KBM-7 (cell line): Measurements from ENCODE around the gene KCNMB1.

Experiments used
- DNase-seq: peaks from one replicate; pipeline ENCODE4 v3.0.0-alpha.2; 2015
- in situ Hi-C: fragments of 300-500 bp; cut with MboI; formaldehyde crosslinking; loops from 2 replicates; pipeline ENCODE4 v1.14.3; 2020; ENCODE audit warnings: low sequenced_read_pairs, low pct_unique_long_range_greater_than_20kb, mixed read lengths

KCNMB1 gene

DNA sequence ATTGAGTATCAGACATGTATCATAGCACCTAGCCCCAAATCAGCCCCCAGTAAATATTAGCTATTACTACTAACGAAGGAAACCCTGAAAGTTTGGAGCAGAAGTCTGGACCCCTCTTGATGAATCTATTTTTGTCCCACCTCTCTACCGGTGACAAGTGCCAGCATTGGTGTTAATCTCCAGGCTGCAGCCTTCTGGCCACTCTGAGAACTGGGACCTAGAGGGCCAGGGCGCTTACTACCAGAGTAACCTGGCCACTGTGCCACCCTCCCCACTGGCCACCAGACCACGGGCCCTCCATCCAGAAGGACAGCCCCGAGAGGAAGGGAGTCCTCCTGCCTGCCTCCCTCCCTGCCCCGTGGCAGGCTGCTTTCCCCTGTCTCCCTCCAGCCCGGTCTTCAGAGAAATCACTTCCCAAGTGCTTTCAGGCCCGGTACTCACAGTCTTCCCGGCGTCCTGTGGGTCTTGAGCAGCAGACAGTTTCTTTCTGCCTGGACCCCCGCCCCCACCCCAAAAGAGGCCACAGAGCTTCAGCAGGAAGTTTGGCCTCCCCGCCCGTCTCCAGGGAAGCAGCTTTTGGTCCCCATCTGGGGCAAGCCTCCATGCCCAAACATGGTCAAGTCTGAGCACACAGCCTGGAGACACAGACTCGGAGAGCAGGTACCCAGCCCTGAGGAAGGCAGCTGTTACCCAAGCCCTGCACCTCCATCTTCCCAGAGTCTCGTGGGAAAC, at the start of gene KCNMB1:
TSS of gene KCNMB1 (minus strand) at position 550 of the 732 bp plus-strand sequence. CDS start 3,920 bp downstream, outside the sequence.
- in situ Hi-C loops = no loop called here
- DNase-seq = no peak

- in situ Hi-C loops = loop anchor here (10.0 kb wide), 1 partner anchor 186 kb away; no protein-coding TSS in a partner anchor
- no peak for DNase-seq
Observed at GRCh38 chr5:170438581-170438980, 49.4 kb upstream of the KCNMB1 start.

- DNase-seq = no peak
- in situ Hi-C loops = loop anchor here (10.0 kb wide), 1 partner anchor 187 kb away; no protein-coding TSS in a partner anchor
Observed at GRCh38 chr5:170437621-170438375, 48.6 kb upstream of the KCNMB1 start.

- DNase-seq = no peak
- in situ Hi-C loops = loop anchor here (10.0 kb wide), 1 partner anchor 188 kb away; no protein-coding TSS in a partner anchor
Observed at GRCh38 chr5:170436335-170436734, 47.2 kb upstream of the KCNMB1 start.

GRCh38 chr5:170434966-170435605, 45.9 kb upstream of the KCNMB1 start:
- in situ Hi-C loops = loop anchor here (10.0 kb wide), 1 partner anchor 190 kb away; no protein-coding TSS in a partner anchor

GRCh38 chr5:170432669-170433068, 43.5 kb upstream of the KCNMB1 start:
- in situ Hi-C loops = loop anchor here (10.0 kb wide), 1 partner anchor 192 kb away; no protein-coding TSS in a partner anchor
- no peak for DNase-seq

More at GRCh38 chr5:170434966-170435605, 45.9 kb upstream of the KCNMB1 start:
- peak; percentile 69 for DNase-seq

GRCh38 chr5:170431571-170431970, 42.4 kb upstream of the KCNMB1 start:
- in situ Hi-C loops = loop anchor here (10.0 kb wide), 1 partner anchor 193 kb away; no protein-coding TSS in a partner anchor
- DNase-seq = no peak

- in situ Hi-C loops = loop anchor here (10.0 kb wide), 1 partner anchor 194 kb away; no protein-coding TSS in a partner anchor
- DNase-seq = no peak
Observed at GRCh38 chr5:170430866-170431437, 41.8 kb upstream of the KCNMB1 start.

DNA sequence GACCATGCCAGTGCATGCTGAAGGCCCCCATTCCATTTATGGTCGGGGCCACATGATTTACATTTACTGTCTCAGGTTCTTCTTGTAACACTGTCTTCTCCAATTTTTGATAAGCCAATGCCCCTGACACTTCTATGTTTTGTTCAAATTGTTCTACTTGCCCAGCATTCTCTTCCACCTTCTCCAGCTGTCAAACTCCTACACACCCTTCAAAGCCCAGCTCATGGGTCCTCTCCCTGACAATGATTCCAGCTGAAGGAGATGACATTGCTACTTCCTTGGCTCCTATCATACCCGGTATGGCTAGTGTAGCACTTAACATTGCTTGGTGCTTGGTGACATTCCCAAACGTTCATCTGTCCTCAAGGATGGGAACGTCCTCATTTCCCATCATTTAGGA, 41.1 kb upstream of the KCNMB1 start:
- no peak for DNase-seq
- in situ Hi-C loops = loop anchor here (10.0 kb wide), 1 partner anchor 195 kb away; no protein-coding TSS in a partner anchor

GRCh38 chr5:170429014-170429413, 39.8 kb upstream of the KCNMB1 start:
- in situ Hi-C loops = no loop called here
- DNase-seq = peak; percentile 35

- DNase-seq = peak; percentile 50
- in situ Hi-C loops = no loop called here
Observed at GRCh38 chr5:170427672-170428236, 38.6 kb upstream of the KCNMB1 start.

DNA sequence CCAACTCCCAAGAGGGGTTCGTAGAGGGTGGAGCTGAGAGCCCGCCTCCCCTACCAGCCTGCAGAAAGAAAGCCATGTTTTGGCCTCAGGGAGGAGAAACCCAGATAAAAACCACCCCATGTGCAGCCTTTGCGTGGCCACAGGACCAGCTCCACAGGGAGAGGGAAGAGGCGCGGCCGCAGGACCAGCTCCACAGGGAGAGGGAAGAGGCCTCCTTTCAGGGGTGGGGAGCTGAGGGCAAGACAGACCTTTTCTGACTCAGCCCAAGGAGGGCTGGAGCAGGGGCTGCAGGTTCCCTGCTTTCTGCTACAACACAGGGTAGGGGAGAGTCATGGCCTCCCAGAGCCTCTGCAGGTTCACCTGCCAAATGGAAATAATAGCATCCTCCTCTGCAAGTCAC, 37.6 kb upstream of the KCNMB1 start:
- DNase-seq = no peak
- in situ Hi-C loops = no loop called here

GRCh38 chr5:170426149-170426767, 37.1 kb upstream of the KCNMB1 start:
- in situ Hi-C loops = no loop called here

GRCh38 chr5:170425731-170426130, 36.6 kb upstream of the KCNMB1 start:
- DNase-seq = no peak
- in situ Hi-C loops = no loop called here

More at GRCh38 chr5:170426149-170426767, 37.1 kb upstream of the KCNMB1 start:
- DNase-seq = no peak

- no peak for DNase-seq
- in situ Hi-C loops = no loop called here
Observed at GRCh38 chr5:170424629-170425028, 35.5 kb upstream of the KCNMB1 start.

DNA sequence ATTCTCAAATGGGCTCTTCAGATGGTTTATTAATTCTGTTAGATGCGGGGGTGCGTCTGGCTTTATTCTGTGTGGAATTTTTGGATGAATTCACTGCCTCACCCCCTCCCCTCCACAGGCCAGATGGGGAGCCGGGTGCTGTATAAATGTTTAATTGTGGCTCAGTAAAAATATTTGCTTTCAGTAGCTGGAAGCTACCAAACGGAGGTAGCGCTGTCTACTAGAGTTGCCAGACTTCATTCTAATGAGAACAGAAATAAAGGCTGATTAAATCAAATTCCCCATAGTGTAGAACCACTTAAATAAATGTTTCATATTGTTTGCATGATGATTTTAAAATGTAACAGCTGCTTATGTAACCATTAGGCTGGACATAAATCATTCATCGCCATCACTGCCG, 34.5 kb upstream of the KCNMB1 start:
- DNase-seq = no peak
- in situ Hi-C loops = no loop called here

DNA sequence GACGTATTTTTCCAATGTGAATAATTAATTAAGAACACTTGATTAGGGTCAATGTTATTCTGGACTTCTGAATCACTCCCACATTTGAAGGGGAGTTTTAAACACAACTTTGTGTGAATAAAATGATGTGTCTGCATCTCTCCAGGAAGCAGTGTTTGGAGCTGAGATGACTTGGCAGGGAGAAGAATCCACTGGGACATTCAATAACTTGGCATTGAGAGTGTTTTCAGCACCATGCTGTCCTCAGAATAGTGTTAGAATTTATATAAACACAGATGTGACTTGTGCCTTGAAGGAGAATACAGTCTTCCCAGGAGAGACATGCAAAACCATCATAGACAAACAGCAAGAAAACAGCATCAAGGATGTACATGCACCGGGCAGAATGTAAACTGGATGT, 32.7 kb upstream of the KCNMB1 start:
- in situ Hi-C loops = no loop called here
- DNase-seq = no peak

GRCh38 chr5:170420806-170421412, 31.7 kb upstream of the KCNMB1 start:
- in situ Hi-C loops = no loop called here
- peak; percentile 85 for DNase-seq
